ENCODE measurements around the gene HNRNPH2.

Gene HNRNPH2

GRCh38 chrX:101383679-101384205 lies 24.3 kb upstream of the HNRNPH2 start:
- Histone ChIP-seq H3K9me3 (ENCODE audit: control insufficient read depth, low read length) (no peaks in the 10 kb centered on the region), H3K4me3 (ENCODE audit: insufficient read depth, low read depth, low read length, poor library complexity, severe bottlenecking) (no peak overlapping the region), H3K27me3 (replicated peaks; ENCODE audit: control insufficient read depth, insufficient read depth, low read length, poor library complexity, severe bottlenecking) (no peaks in the 10 kb centered on the region), H3K4me1 (ENCODE audit: control insufficient read depth, insufficient read depth, low read length, poor library complexity, severe bottlenecking) (no peaks in the 10 kb centered on the region), H3K27ac (ENCODE audit: insufficient read depth, low read length, poor library complexity, severe bottlenecking) (no peak overlapping the region), H3K36me3 (ENCODE audit: control insufficient read depth, insufficient read depth, low read length) (no peaks in the 10 kb centered on the region)
- no peak for DNase-seq

GRCh38 chrX:101385026-101385684 lies 22.9 kb upstream of the HNRNPH2 start:
- H3K27ac ChIP-seq (ENCODE audit: insufficient read depth, low read length, poor library complexity, severe bottlenecking) = no peak overlapping the region
- H3K4me1 ChIP-seq (ENCODE audit: control insufficient read depth, insufficient read depth, low read length, poor library complexity, severe bottlenecking) = no peaks in the 10 kb centered on the region
- H3K4me3 ChIP-seq (ENCODE audit: insufficient read depth, low read depth, low read length, poor library complexity, severe bottlenecking) = no peak overlapping the region
- DNase-seq = no peak
- no peaks in the 10 kb centered on the region for H3K36me3 ChIP-seq (ENCODE audit: control insufficient read depth, insufficient read depth, low read length)
- no peaks in the 10 kb centered on the region for H3K9me3 ChIP-seq (ENCODE audit: control insufficient read depth, low read length)
- H3K27me3 ChIP-seq (replicated peaks; ENCODE audit: control insufficient read depth, insufficient read depth, low read length, poor library complexity, severe bottlenecking) = no peaks in the 10 kb centered on the region

- Histone ChIP-seq H3K36me3 (ENCODE audit: control insufficient read depth, insufficient read depth, low read length) (no peaks in the 10 kb centered on the region), H3K27ac (ENCODE audit: insufficient read depth, low read length, poor library complexity, severe bottlenecking) (no peak within 1 kb of the TSS), H3K4me1 (ENCODE audit: control insufficient read depth, insufficient read depth, low read length, poor library complexity, severe bottlenecking) (no peaks in the 10 kb centered on the region), H3K4me3 (ENCODE audit: insufficient read depth, low read depth, low read length, poor library complexity, severe bottlenecking) (no peak within 1 kb of the TSS), H3K9me3 (ENCODE audit: control insufficient read depth, low read length) (no peaks in the 10 kb centered on the region), H3K27me3 (replicated peaks; ENCODE audit: control insufficient read depth, insufficient read depth, low read length, poor library complexity, severe bottlenecking) (no peaks in the 10 kb centered on the region)
- no peak for DNase-seq
Measured at GRCh38 chrX:101385795-101386541, 22.1 kb upstream of the HNRNPH2 start, which contains the start of gene BTK. Gene BTK, minus strand, starts transcription at chrX:101386191. Its CDS starts 10,907 bp downstream, at chrX:101375284.

- DNase-seq = no peak
- Histone ChIP-seq H3K27me3 (replicated peaks; ENCODE audit: control insufficient read depth, insufficient read depth, low read length, poor library complexity, severe bottlenecking) (no peaks in the 10 kb centered on the region), H3K4me1 (ENCODE audit: control insufficient read depth, insufficient read depth, low read length, poor library complexity, severe bottlenecking) (no peaks in the 10 kb centered on the region), H3K4me3 (ENCODE audit: insufficient read depth, low read depth, low read length, poor library complexity, severe bottlenecking) (no peak overlapping the region), H3K9me3 (ENCODE audit: control insufficient read depth, low read length) (no peaks in the 10 kb centered on the region), H3K36me3 (ENCODE audit: control insufficient read depth, insufficient read depth, low read length) (no peaks in the 10 kb centered on the region), H3K27ac (ENCODE audit: insufficient read depth, low read length, poor library complexity, severe bottlenecking) (no peak overlapping the region)
Measured at GRCh38 chrX:101386542-101386885, 21.5 kb upstream of the HNRNPH2 start.

GRCh38 chrX:101388604-101389003 lies 19.4 kb upstream of the HNRNPH2 start:
- H3K27me3 ChIP-seq (replicated peaks; ENCODE audit: control insufficient read depth, insufficient read depth, low read length, poor library complexity, severe bottlenecking) = no peaks in the 10 kb centered on the region
- H3K27ac ChIP-seq (ENCODE audit: insufficient read depth, low read length, poor library complexity, severe bottlenecking) = no peak overlapping the region
- no peaks in the 10 kb centered on the region for H3K4me1 ChIP-seq (ENCODE audit: control insufficient read depth, insufficient read depth, low read length, poor library complexity, severe bottlenecking)
- no peak overlapping the region for H3K4me3 ChIP-seq (ENCODE audit: insufficient read depth, low read depth, low read length, poor library complexity, severe bottlenecking)
- no peaks in the 10 kb centered on the region for H3K9me3 ChIP-seq (ENCODE audit: control insufficient read depth, low read length)
- DNase-seq = no peak
- no peaks in the 10 kb centered on the region for H3K36me3 ChIP-seq (ENCODE audit: control insufficient read depth, insufficient read depth, low read length)

- no peaks in the 10 kb centered on the region for H3K4me1 ChIP-seq (ENCODE audit: control insufficient read depth, insufficient read depth, low read length, poor library complexity, severe bottlenecking)
- no peaks in the 10 kb centered on the region for H3K27me3 ChIP-seq (replicated peaks; ENCODE audit: control insufficient read depth, insufficient read depth, low read length, poor library complexity, severe bottlenecking)
- no peaks in the 10 kb centered on the region for H3K9me3 ChIP-seq (ENCODE audit: control insufficient read depth, low read length)
- H3K27ac ChIP-seq (ENCODE audit: insufficient read depth, low read length, poor library complexity, severe bottlenecking) = peak within 1 kb of the TSS; percentile 64
- H3K36me3 ChIP-seq (ENCODE audit: control insufficient read depth, insufficient read depth, low read length) = no peaks in the 10 kb centered on the region
- H3K4me3 ChIP-seq (ENCODE audit: insufficient read depth, low read depth, low read length, poor library complexity, severe bottlenecking) = peak within 1 kb of the TSS; percentile 33
- peak; percentile 68 to 71 (median 71) for DNase-seq
Measured at GRCh38 chrX:101390664-101391525, 17.1 kb upstream of the HNRNPH2 start, which contains the start of gene RPL36A. Gene RPL36A, plus strand, starts transcription at chrX:101391011. Its CDS starts 33 bp downstream, at chrX:101391044.

GRCh38 chrX:101391831-101392230 lies 16.2 kb upstream of the HNRNPH2 start:
- H3K4me3 ChIP-seq (ENCODE audit: insufficient read depth, low read depth, low read length, poor library complexity, severe bottlenecking) = no peak overlapping the region
- H3K4me1 ChIP-seq (ENCODE audit: control insufficient read depth, insufficient read depth, low read length, poor library complexity, severe bottlenecking) = no peaks in the 10 kb centered on the region
- no peak for DNase-seq
- no peaks in the 10 kb centered on the region for H3K27me3 ChIP-seq (replicated peaks; ENCODE audit: control insufficient read depth, insufficient read depth, low read length, poor library complexity, severe bottlenecking)
- no peaks in the 10 kb centered on the region for H3K9me3 ChIP-seq (ENCODE audit: control insufficient read depth, low read length)
- H3K36me3 ChIP-seq (ENCODE audit: control insufficient read depth, insufficient read depth, low read length) = no peaks in the 10 kb centered on the region
- H3K27ac ChIP-seq (ENCODE audit: insufficient read depth, low read length, poor library complexity, severe bottlenecking) = peak overlapping the region; percentile 64

- H3K9me3 ChIP-seq (ENCODE audit: control insufficient read depth, low read length) = no peaks in the 10 kb centered on the region
- no peak overlapping the region for H3K4me3 ChIP-seq (ENCODE audit: insufficient read depth, low read depth, low read length, poor library complexity, severe bottlenecking)
- no peaks in the 10 kb centered on the region for H3K36me3 ChIP-seq (ENCODE audit: control insufficient read depth, insufficient read depth, low read length)
- no peaks in the 10 kb centered on the region for H3K4me1 ChIP-seq (ENCODE audit: control insufficient read depth, insufficient read depth, low read length, poor library complexity, severe bottlenecking)
- H3K27me3 ChIP-seq (replicated peaks; ENCODE audit: control insufficient read depth, insufficient read depth, low read length, poor library complexity, severe bottlenecking) = no peaks in the 10 kb centered on the region
- H3K27ac ChIP-seq (ENCODE audit: insufficient read depth, low read length, poor library complexity, severe bottlenecking) = no peak overlapping the region
- DNase-seq = no peak
Measured at GRCh38 chrX:101393530-101394305, 14.3 kb upstream of the HNRNPH2 start.

GRCh38 chrX:101394372-101394771 lies 13.7 kb upstream of the HNRNPH2 start:
- no peak overlapping the region for H3K27ac ChIP-seq (ENCODE audit: insufficient read depth, low read length, poor library complexity, severe bottlenecking)
- no peaks in the 10 kb centered on the region for H3K36me3 ChIP-seq (ENCODE audit: control insufficient read depth, insufficient read depth, low read length)
- no peaks in the 10 kb centered on the region for H3K27me3 ChIP-seq (replicated peaks; ENCODE audit: control insufficient read depth, insufficient read depth, low read length, poor library complexity, severe bottlenecking)
- H3K4me1 ChIP-seq (ENCODE audit: control insufficient read depth, insufficient read depth, low read length, poor library complexity, severe bottlenecking) = no peaks in the 10 kb centered on the region
- DNase-seq = no peak
- no peaks in the 10 kb centered on the region for H3K9me3 ChIP-seq (ENCODE audit: control insufficient read depth, low read length)
- no peak overlapping the region for H3K4me3 ChIP-seq (ENCODE audit: insufficient read depth, low read depth, low read length, poor library complexity, severe bottlenecking)

Measured in effector memory CD4-positive, alpha-beta T cell (primary cell).